Tibial nerve (tissue), 4 donors: Measurements from ENCODE around the gene NFIA. TPM values are rescaled to one million over a fixed set of nuclear protein-coding genes. Genes with fewer than 3 reads are reported as not detected.

Source experiments
- DNase-seq, 2 donors: peaks; one replicate each; pipeline ENCODE4 v3.0.0-alpha.2; 2019; ENCODE audit warnings: low spot score in 2 of 2
- H3K27ac ChIP-seq, 4 donors: fragments of 200-600 bp; sonication (generic) in 3 of 4; one replicate each; pipeline ENCODE4 v1.5.1; 2017 to 2019; ENCODE audit warnings: mild to moderate bottlenecking in 1 of 4
- H3K27me3 ChIP-seq, 2 donors: fragments of 200-600 bp; sonication (generic) in 1 of 2; one replicate each; pipeline versions ENCODE4 v1.5.1 to v1.6.0; 2017 to 2019
- H3K36me3 ChIP-seq, 3 donors: fragments of 200-600 bp; sonication (generic); one replicate each; pipeline ENCODE4 v1.5.1; 2018 to 2019
- H3K4me1 ChIP-seq, 4 donors: fragments of 200-600 bp; sonication (generic) in 3 of 4; one replicate each; pipeline ENCODE4 v1.5.1; 2017 to 2019
- H3K4me3 ChIP-seq, 4 donors: fragments of 200-600 bp; sonication (generic) in 3 of 4; one replicate each; pipeline ENCODE4 v1.5.1; 2017 to 2019; ENCODE audit warnings: mild to moderate bottlenecking in 1 of 4, moderate library complexity in 1 of 4
- H3K9me3 ChIP-seq, 4 donors: fragments of 200-600 bp; sonication (generic) in 3 of 4; one replicate each; pipeline ENCODE4 v1.5.1; 2017 to 2019
- CTCF ChIP-seq, 5 experiments: fragments of 200-600 bp in 3 of 5; fragments of 450-650 bp in 2 of 5; sonication (generic) in 3 of 5; IDR thresholded peaks; one replicate each; pipeline ENCODE4 v1.5.1; 2016 to 2019; ENCODE audit warnings: antibody characterized with exemption in 5 of 5, mild to moderate bottlenecking in 3 of 5, moderate library complexity in 2 of 5
- EP300 ChIP-seq, 2 donors: sonication (generic); formaldehyde crosslinking; IDR thresholded peaks; one replicate each; pipeline ENCODE4 v1.6.1; 2017; ENCODE audit warnings: antibody characterized with exemption in 2 of 2, mild to moderate bottlenecking in 1 of 2
- POLR2A ChIP-seq, 2 donors: fragments of 450-650 bp; IDR thresholded peaks; one replicate each; pipeline ENCODE4 v1.6.1; 2017; ENCODE audit warnings: antibody characterized with exemption in 2 of 2, mild to moderate bottlenecking in 2 of 2, moderate library complexity in 2 of 2
- WGBS, 2 donors: methylation state at CpG; one replicate each; pipeline ENCODE4 v1.1.5; 2018; 5-methylcytosine and 5-hydroxymethylcytosine counted together
- total RNA-seq, 4 donors: library from RNA; depleted of rRNA; stranded (reverse); fragments of >200 nt; gene quantifications; one replicate each; pipeline ENCODE4 v1.1.0, GENCODE V29; 2016

Gene NFIA
- total RNA-seq, 4 donors from 2014 or later = 71.2 to 81.4 (median 75.7) TPM

GRCh38 chr1:61173118-61173517 is 90.8 kb downstream of the NFIA start:
- H3K4me1 ChIP-seq = peaks cover 0 to 53% (median 34%) of the 10 kb centered on the region in 4 donors
- H3K4me3 ChIP-seq = no peak overlapping the region
- TF ChIP-seq POLR2A (IDR thresholded peaks at IDR 0.05) (no peak), CTCF (IDR thresholded peaks at IDR 0.05) (no peak), EP300 (IDR thresholded peaks at IDR 0.05) (no peak)
- 59 to 62% methylated on average over 6 of the region's 6 CpGs for WGBS, 2 donors
- H3K36me3 ChIP-seq = no peaks in the 10 kb centered on the region
- no peaks in the 10 kb centered on the region for H3K9me3 ChIP-seq
- H3K27ac ChIP-seq = peak overlapping the region in 2 of 4 donors; percentile 46 to 66
- peak in 1 of 2 donors; percentile 59 for DNase-seq
- H3K27me3 ChIP-seq = no peaks in the 10 kb centered on the region

- Histone ChIP-seq H3K4me3 (no peak overlapping the region), H3K27ac (no peak overlapping the region), H3K36me3 (no peaks in the 10 kb centered on the region), H3K9me3 (no peaks in the 10 kb centered on the region), H3K4me1 (peaks cover 0 to 58% (median 34%) of the 10 kb centered on the region in 4 donors), H3K27me3 (no peaks in the 10 kb centered on the region)
- DNase-seq = no peak
- WGBS, 2 donors = 76 to 78% methylated on average over 5 of the region's 5 CpGs
- TF ChIP-seq POLR2A (IDR thresholded peaks at IDR 0.05) (no peak), EP300 (IDR thresholded peaks at IDR 0.05) (no peak), CTCF (IDR thresholded peaks at IDR 0.05) (no peak)
Observed at GRCh38 chr1:61174060-61174795, 91.9 kb downstream of the NFIA start.

GRCh38 chr1:61175976-61176375 is 93.6 kb downstream of the NFIA start:
- Histone ChIP-seq H3K9me3 (no peaks in the 10 kb centered on the region), H3K4me3 (no peak overlapping the region), H3K36me3 (no peaks in the 10 kb centered on the region), H3K4me1 (peaks cover 0 to 53% (median 23%) of the 10 kb centered on the region in 4 donors), H3K27ac (no peak overlapping the region), H3K27me3 (no peaks in the 10 kb centered on the region)
- WGBS, 2 donors = 89 to 93% methylated on average over 6 of the region's 6 CpGs
- DNase-seq = no peak
- TF ChIP-seq EP300 (IDR thresholded peaks at IDR 0.05) (no peak), CTCF (IDR thresholded peaks at IDR 0.05) (no peak), POLR2A (IDR thresholded peaks at IDR 0.05) (no peak)

GRCh38 chr1:61181067-61182038 is 99.0 kb downstream of the NFIA start:
- no peak overlapping the region for H3K4me3 ChIP-seq
- no peak for DNase-seq
- H3K4me1 ChIP-seq = peaks cover 0 to 63% (median 29%) of the 10 kb centered on the region in 4 donors
- no peaks in the 10 kb centered on the region for H3K9me3 ChIP-seq
- H3K36me3 ChIP-seq = no peaks in the 10 kb centered on the region
- peak overlapping the region in 1 of 4 donors; percentile 85 for H3K27ac ChIP-seq
- H3K27me3 ChIP-seq = no peaks in the 10 kb centered on the region
- 91 to 92% methylated on average over 1 of the region's 1 CpG for WGBS, 2 donors
- TF ChIP-seq POLR2A (IDR thresholded peaks at IDR 0.05) (no peak), CTCF (IDR thresholded peaks at IDR 0.05) (no peak), EP300 (IDR thresholded peaks at IDR 0.05) (no peak)
